CD14-positive monocyte (primary cell): ENCODE data around the gene STX8. TPM values are rescaled to one million over a fixed set of nuclear protein-coding genes. Genes with fewer than 3 reads are reported as not detected.

Experiments
- DNase-seq, 3 donors: peaks; one replicate each; pipeline ENCODE4 v3.0.0-alpha.2; 2011 to 2022
- H2AFZ ChIP-seq: 2 replicates; pipeline ENCODE4 v1.6.0; 2012; ENCODE audit warnings: mild to moderate bottlenecking, low read depth, low read length, inconsistent platforms; ENCODE audit not compliant: insufficient read depth, poor library complexity, severe bottlenecking
- H3K27ac ChIP-seq, 2 donors: 1 replicate in 1 of 2; 2 replicates in 1 of 2; pipeline ENCODE4 v1.5.1; 2012 to 2013; ENCODE audit warnings: low read length in 2 of 2, control low read depth in 1 of 2, inconsistent platforms in 1 of 2, low read depth in 1 of 2, mild to moderate bottlenecking in 1 of 2
- H3K27me3 ChIP-seq, 2 donors: one replicate each; pipeline versions ENCODE4 v1.6.0 to v1.6.1; 2011 to 2013; ENCODE audit warnings: low read length in 2 of 2; ENCODE audit not compliant: control insufficient read depth in 2 of 2, insufficient read depth in 2 of 2
- H3K36me3 ChIP-seq, 2 donors: replicated peaks in 1 of 2; 1 replicate in 1 of 2; 2 replicates in 1 of 2; pipeline versions ENCODE4 v1.5.1 to v1.6.1; 2012 to 2013; ENCODE audit warnings: low read length in 2 of 2, control low read depth in 1 of 2, inconsistent platforms in 1 of 2, mild to moderate bottlenecking in 1 of 2; ENCODE audit not compliant: insufficient read depth in 2 of 2, control insufficient read depth in 1 of 2
- H3K4me1 ChIP-seq, 2 donors: 1 replicate in 1 of 2; 2 replicates in 1 of 2; pipeline versions ENCODE4 v1.5.1 to v1.6.1; 2012 to 2013; ENCODE audit warnings: low read length in 2 of 2, control low read depth in 1 of 2, inconsistent platforms in 1 of 2, mild to moderate bottlenecking in 1 of 2, moderate library complexity in 1 of 2; ENCODE audit not compliant: insufficient read depth in 2 of 2, control insufficient read depth in 1 of 2
- H3K4me2 ChIP-seq: replicated peaks from 2 replicates; pipeline ENCODE3; 2012; ENCODE audit warnings: low read length, moderate library complexity, mild to moderate bottlenecking; ENCODE audit not compliant: poor library complexity, severe bottlenecking; ENCODE audit errors: extremely low read depth
- H3K4me3 ChIP-seq, 3 experiments: fragments of 200-600 bp in 1 of 3; sonication (generic) in 1 of 3; replicated peaks in 1 of 3; 1 replicate in 2 of 3; 2 replicates in 1 of 3; pipeline ENCODE4 v1.5.1; 2011 to 2013; ENCODE audit warnings: low read length in 3 of 3, mild to moderate bottlenecking in 3 of 3, control low read depth in 2 of 3, low read depth in 2 of 3, inconsistent platforms in 1 of 3, moderate library complexity in 1 of 3
- H3K79me2 ChIP-seq: 2 replicates; pipeline ENCODE4 v1.6.0; 2012; ENCODE audit warnings: mild to moderate bottlenecking, control low read depth, inconsistent platforms, low read length, moderate library complexity; ENCODE audit not compliant: insufficient read depth
- H3K9ac ChIP-seq: 2 replicates; pipeline ENCODE4 v1.6.0; 2017; ENCODE audit warnings: low read length, mild to moderate bottlenecking; ENCODE audit not compliant: insufficient read depth, poor library complexity, severe bottlenecking
- H3K9me3 ChIP-seq, 2 donors: replicated peaks in 1 of 2; 1 replicate in 1 of 2; 2 replicates in 1 of 2; pipeline versions ENCODE4 v1.5.1 to v1.6.1; 2012 to 2013; ENCODE audit warnings: low read length in 2 of 2, control low read depth in 1 of 2; ENCODE audit not compliant: control insufficient read depth in 1 of 2, insufficient read depth in 1 of 2
- H4K20me1 ChIP-seq: 2 replicates; pipeline ENCODE4 v1.6.0; 2012; ENCODE audit warnings: mild to moderate bottlenecking, low read length, control low read depth, moderate library complexity; ENCODE audit not compliant: insufficient read depth
- H3K27ac Mint-ChIP-seq, 7 donors: one replicate each; pipeline ENCODE4 v1.8.0; 2020; ENCODE audit warnings: mild to moderate bottlenecking in 7 of 7, mixed read lengths in 7 of 7, moderate library complexity in 6 of 7, inconsistent platforms in 2 of 7
- H3K27me3 Mint-ChIP-seq, 3 donors: one replicate each; pipeline ENCODE4 v1.8.0; 2021 to 2022; ENCODE audit warnings: low read depth in 3 of 3, mild to moderate bottlenecking in 3 of 3, mixed read lengths in 3 of 3, moderate library complexity in 3 of 3, inconsistent platforms in 1 of 3
- H3K36me3 Mint-ChIP-seq, 2 donors: one replicate each; pipeline ENCODE4 v1.8.0; 2020; ENCODE audit warnings: mixed read lengths in 2 of 2, inconsistent platforms in 1 of 2, mild to moderate bottlenecking in 1 of 2
- H3K4me1 Mint-ChIP-seq: one replicate; pipeline ENCODE4 v1.8.0; 2020; ENCODE audit warnings: mild to moderate bottlenecking, mixed read lengths
- H3K4me3 Mint-ChIP-seq, 2 donors: one replicate each; pipeline ENCODE4 v1.8.0; 2020; ENCODE audit warnings: mild to moderate bottlenecking in 2 of 2, mixed read lengths in 2 of 2, moderate library complexity in 1 of 2
- H3K9me3 Mint-ChIP-seq, 7 donors: one replicate each; pipeline ENCODE4 v1.8.0; 2020 to 2022; ENCODE audit warnings: mixed read lengths in 7 of 7, mild to moderate bottlenecking in 6 of 7, moderate library complexity in 6 of 7, inconsistent platforms in 2 of 7
- CTCF ChIP-seq: fragments of 200-600 bp; IDR thresholded peaks from one replicate; pipeline ENCODE4 v1.8.0; 2022; ENCODE audit warnings: antibody characterized with exemption, mild to moderate bottlenecking
- WGBS: methylation state at CpG from one replicate; pipeline ENCODE4 v1.1.5; 2013; ENCODE audit warnings: missing lambda C conversion rate; ENCODE audit not compliant: insufficient coverage; 5-methylcytosine and 5-hydroxymethylcytosine counted together
- intact Hi-C, 2 donors: fragments of 100-400 bp; cut with micrococcal nuclease; formaldehyde crosslinking; loops; one replicate each; pipeline versions ENCODE4 v1.15.0 to v1.15.1; 2023
- polyA plus RNA-seq, 3 donors: library from polyadenylated mRNA; depleted of rRNA in 1 of 3; unstranded in 2 of 3; stranded (reverse) in 1 of 3; fragments of 300-500 nt in 2 of 3; fragments of >200 nt in 1 of 3; fragmentation: Illumina TruSeq in 2 of 3; gene quantifications; 1 replicate in 2 of 3; 2 replicates in 1 of 3; pipeline ENCODE4 v1.2.3, GENCODE V29; 2012 to 2021

Gene STX8
- polyA plus RNA-seq, 3 donors: 44.4 to 170 (median 142) TPM

- no peak for TF ChIP-seq CTCF
- Histone ChIP-seq H3K9me3 (no peaks in the 10 kb centered on the region), H3K27me3 (no peaks in the 10 kb centered on the region), H3K36me3 (peaks cover 0 to 6% of the 10 kb centered on the region in 2 donors), H4K20me1 (no peaks in the 10 kb centered on the region), H3K79me2 (no peaks in the 10 kb centered on the region), H3K27ac (no peak overlapping the region), H3K4me2 (no peak overlapping the region), H3K9ac (no peak overlapping the region), H2AFZ (no peak overlapping the region), H3K4me1 (no peaks in the 10 kb centered on the region), H3K4me3 (no peak overlapping the region)
- WGBS: 60% methylated on average over 9 of the region's 10 CpGs
- peaks cover 6 to 12% of the 10 kb centered on the region in 2 donors for H3K36me3 Mint-ChIP-seq
- H3K9me3 Mint-ChIP-seq: no peaks in the 10 kb centered on the region
- no peak for DNase-seq
- intact Hi-C loops: no loop called here
- H3K4me3 Mint-ChIP-seq: no peak overlapping the region
- peak overlapping the region in 1 of 7 donors; percentile 40 for H3K27ac Mint-ChIP-seq
- peaks cover 5% of the 10 kb centered on the region for H3K4me1 Mint-ChIP-seq
- no peaks in the 10 kb centered on the region for H3K27me3 Mint-ChIP-seq
Measured at GRCh38 chr17:9468532-9468931, 107.1 kb downstream of the STX8 start.

- no peak overlapping the region for H2AFZ ChIP-seq
- no peaks in the 10 kb centered on the region for H3K4me1 ChIP-seq
- no peaks in the 10 kb centered on the region for H3K79me2 ChIP-seq
- peaks cover 4 to 10% of the 10 kb centered on the region in 2 donors for H3K36me3 Mint-ChIP-seq
- no peak overlapping the region for H3K4me3 ChIP-seq
- H3K9me3 Mint-ChIP-seq: peaks cover 0 to 1% (median 0%) of the 10 kb centered on the region in 7 donors
- no peak overlapping the region for H3K4me3 Mint-ChIP-seq
- no peak overlapping the region for H3K27ac Mint-ChIP-seq
- H3K4me2 ChIP-seq: no peak overlapping the region
- H3K36me3 ChIP-seq: peaks cover 0 to 5% of the 10 kb centered on the region in 2 donors
- H4K20me1 ChIP-seq: no peaks in the 10 kb centered on the region
- H3K4me1 Mint-ChIP-seq: peaks cover 5% of the 10 kb centered on the region
- H3K27me3 Mint-ChIP-seq: no peaks in the 10 kb centered on the region
- WGBS: 89% methylated on average over 3 of the region's 5 CpGs
- no peak for TF ChIP-seq CTCF
- H3K27ac ChIP-seq: no peak overlapping the region
- no peak overlapping the region for H3K9ac ChIP-seq
- no peaks in the 10 kb centered on the region for H3K9me3 ChIP-seq
- intact Hi-C loops: no loop called here
- H3K27me3 ChIP-seq: no peaks in the 10 kb centered on the region
- DNase-seq: no peak
Measured at GRCh38 chr17:9467518-9467917, 108.1 kb downstream of the STX8 start.
